ENCODE results near the gene ISM2. TPM values are rescaled to one million over a fixed set of nuclear protein-coding genes. Genes with fewer than 3 reads are reported as not detected.
"Not testable (repeated sequence)": the region's sequence is repeated elsewhere in the genome, so short reads cannot be mapped to it uniquely, and the experiment has no call there.

The ISM2 gene
- total RNA-seq = 3.9 TPM

GRCh38 chr14:77498120-77498979 lies at the start of gene ISM2:
Gene ISM2 (minus strand): TSS chr14:77498816. CDS start chr14:77498793, 23 bp downstream.
- no peak for DNase-seq (ENCODE audit: extremely low spot score in 2 of 2)
- Histone ChIP-seq H3K9me3 (no peaks in the 10 kb centered on the region), H3K27me3 (no peaks in the 10 kb centered on the region), H3K27ac (no peak within 1 kb of the TSS), H3K4me3 (peak within 1 kb of the TSS; percentile 51 to 52), H3K36me3 (no peaks in the 10 kb centered on the region), H3K4me1 (peaks cover 13% of the 10 kb centered on the region)
- intact Hi-C loops (cut with DNase I) = no loop called here
- TF ChIP-seq POLR2AphosphoS5 (IDR thresholded peaks at IDR 0.05; ENCODE audit: insufficient read depth in 1 of 2, low read depth in 1 of 2) (no peak), CTCF (IDR thresholded peaks at IDR 0.05) (no peak), POLR2A (IDR thresholded peaks at IDR 0.05) (no peak)

GRCh38 chr14:77547512-77548180 lies 49.0 kb upstream of the ISM2 start:
- DNase-seq (ENCODE audit: extremely low spot score in 2 of 2) = no peak
- Histone ChIP-seq H3K27ac (no peak overlapping the region), H3K27me3 (no peaks in the 10 kb centered on the region), H3K36me3 (peaks cover 0 to 25% of the 10 kb centered on the region in 2 donors), H3K4me3 (no peak overlapping the region), H3K4me1 (peaks cover 12% of the 10 kb centered on the region), H3K9me3 (no peaks in the 10 kb centered on the region)
- TF ChIP-seq POLR2AphosphoS5 (IDR thresholded peaks at IDR 0.05; ENCODE audit: insufficient read depth in 1 of 2, low read depth in 1 of 2) = no peak
- TF ChIP-seq POLR2A (IDR thresholded peaks at IDR 0.05) = no peak
- TF ChIP-seq CTCF (IDR thresholded peaks at IDR 0.05) = no peak
- intact Hi-C loops (cut with DNase I) = no loop called here

GRCh38 chr14:77545171-77545570 lies 46.6 kb upstream of the ISM2 start:
- H3K27ac ChIP-seq; DNase-seq (ENCODE audit: extremely low spot score in 2 of 2); H3K27me3 ChIP-seq; H3K4me3 ChIP-seq; intact Hi-C loops (cut with DNase I); H3K9me3 ChIP-seq: not testable (repeated sequence)
- Histone ChIP-seq H3K4me1 (peaks cover 24% of the 10 kb centered on the region), H3K36me3 (peaks cover 0 to 20% of the 10 kb centered on the region in 2 donors)

- Histone ChIP-seq H3K9me3 (no peaks in the 10 kb centered on the region), H3K4me3 (no peak overlapping the region), H3K36me3 (peaks cover 0 to 20% of the 10 kb centered on the region in 2 donors), H3K4me1 (peaks cover 24% of the 10 kb centered on the region), H3K27ac (no peak overlapping the region), H3K27me3 (no peaks in the 10 kb centered on the region)
- DNase-seq (ENCODE audit: extremely low spot score in 2 of 2) = no peak
- no peak for TF ChIP-seq CTCF (IDR thresholded peaks at IDR 0.05)
- TF ChIP-seq POLR2AphosphoS5 (IDR thresholded peaks at IDR 0.05; ENCODE audit: insufficient read depth in 1 of 2, low read depth in 1 of 2) = no peak
- TF ChIP-seq POLR2A (IDR thresholded peaks at IDR 0.05) = no peak
- intact Hi-C loops (cut with DNase I) = no loop called here
These were observed 46.0 kb upstream of the ISM2 start for GRCh38 chr14:77544571-77544970.

GRCh38 chr14:77543637-77544334 lies 45.2 kb upstream of the ISM2 start:
- no peak overlapping the region for H3K4me3 ChIP-seq
- intact Hi-C loops (cut with DNase I) = no loop called here
- TF ChIP-seq POLR2A (IDR thresholded peaks at IDR 0.05) = no peak
- no peak for TF ChIP-seq POLR2AphosphoS5 (IDR thresholded peaks at IDR 0.05; ENCODE audit: insufficient read depth in 1 of 2, low read depth in 1 of 2)
- TF ChIP-seq CTCF (IDR thresholded peaks at IDR 0.05) = no peak
- peaks cover 0 to 14% of the 10 kb centered on the region in 2 donors for H3K36me3 ChIP-seq
- no peaks in the 10 kb centered on the region for H3K27me3 ChIP-seq
- no peak for DNase-seq (ENCODE audit: extremely low spot score in 2 of 2)
- no peaks in the 10 kb centered on the region for H3K9me3 ChIP-seq
- peaks cover 24% of the 10 kb centered on the region for H3K4me1 ChIP-seq
- H3K27ac ChIP-seq = peak overlapping the region; percentile 60
